HCT116 (cell line): ENCODE results near the gene AFF1. TPM values are rescaled to one million over a fixed set of nuclear protein-coding genes. Genes with fewer than 3 reads are reported as not detected.

Experiments used
- ATAC-seq: fragments of 200-7000 bp; cut with Tn5 transposase; 2 replicates; pipeline ENCODE4 v1.9.1; 2020; ENCODE audit warnings: mild to moderate bottlenecking, moderate library complexity
- BruUV-seq: library from RNA; stranded (reverse); fragments of 400-500 nt; replicated peaks from 2 replicates; lab custom pipeline; 2021; lab: Mats Ljungman, UMichigan
- CTCF ChIA-PET: fragments of 300-600 bp; sonication (Branson Sonifier 250); formaldehyde crosslinking; loops from one replicate; lab custom pipeline; 2021; ENCODE audit warnings: antibody characterized with exemption; lab: Charles Lee
- POLR2A ChIA-PET: fragments of 300-600, 350-600 bp; sonication (Branson Sonifier 250); formaldehyde crosslinking; loops from one replicate; lab custom pipeline; 2021; ENCODE audit warnings: antibody characterized with exemption; lab: Charles Lee
- RAD21 ChIA-PET, 2 experiments: fragments of 300-600 bp; sonication (Branson Sonifier 250); formaldehyde crosslinking; loops; one replicate each; lab custom pipeline; 2023; ENCODE audit warnings: low total read pairs in 2 of 2; ENCODE audit not compliant: uncharacterized antibody in 2 of 2, unreplicated experiment in 2 of 2, low non-redundant PET in 1 of 2; lab: Charles Lee
- DNase-seq: peaks from one replicate; pipeline ENCODE4 v3.0.0-alpha.2; 2010; ENCODE audit warnings: low read depth, low spot score
- H2AFZ ChIP-seq: fragments of 200-600 bp; shearing (Covaris generic), sonication (generic); 2 replicates; pipeline ENCODE4 v1.6.1; 2017; ENCODE audit warnings: low read depth, mixed run types, mixed read lengths, antibody characterized with exemption, low read length; ENCODE audit not compliant: poor library complexity, severe bottlenecking
- H3K27ac ChIP-seq: 2 replicates; pipeline ENCODE4 v1.5.1; 2012; ENCODE audit warnings: low read depth, low read length
- H3K27me3 ChIP-seq: fragments of 200-600 bp; sonication (generic); 2 replicates; pipeline ENCODE4 v1.6.1; 2016; ENCODE audit warnings: mixed run types, low read length, mixed read lengths; ENCODE audit not compliant: insufficient read depth
- H3K36me3 ChIP-seq, 2 experiments: fragments of 200-500 bp in 1 of 2; fragments of 200-600 bp in 1 of 2; sonication (Bioruptor generic) in 1 of 2; sonication (generic) in 1 of 2; 2 replicates each; pipeline versions ENCODE4 v1.5.1 to v1.6.1; 2014 to 2016; ENCODE audit warnings: low read length in 2 of 2, inconsistent platforms in 1 of 2, mixed read lengths in 1 of 2, mixed run types in 1 of 2; ENCODE audit not compliant: insufficient read depth in 2 of 2, control insufficient read depth in 1 of 2
- H3K4me1 ChIP-seq, 2 experiments: fragments of 200-600 bp in 1 of 2; sonication (generic) in 1 of 2; 2 replicates each; pipeline versions ENCODE4 v1.5.1 to v1.6.1; 2012 to 2017; ENCODE audit warnings: low read length in 2 of 2, inconsistent platforms in 1 of 2, mild to moderate bottlenecking in 1 of 2, mixed read lengths in 1 of 2, mixed run types in 1 of 2, moderate library complexity in 1 of 2; ENCODE audit not compliant: insufficient read depth in 2 of 2, control insufficient read depth in 1 of 2
- H3K4me2 ChIP-seq: fragments of 200-600 bp; sonication (generic); 2 replicates; pipeline ENCODE4 v1.6.1; 2017; ENCODE audit warnings: mixed run types, low read length, mixed read lengths
- H3K4me3 ChIP-seq, 2 experiments: fragments of 200-600 bp in 1 of 2; sonication (generic) in 1 of 2; replicated peaks in 1 of 2; 2 replicates each; pipeline ENCODE4 v1.5.1; 2011 to 2016; ENCODE audit warnings: low read length in 2 of 2, control low read depth in 1 of 2, low read depth in 1 of 2, mild to moderate bottlenecking in 1 of 2, mixed read lengths in 1 of 2, mixed run types in 1 of 2
- H3K79me2 ChIP-seq: fragments of 200-600 bp; sonication (generic); 2 replicates; pipeline ENCODE4 v1.6.1; 2017; ENCODE audit warnings: mild to moderate bottlenecking, mixed run types, low read length, moderate library complexity, mixed read lengths; ENCODE audit not compliant: insufficient read depth
- H3K9ac ChIP-seq: fragments of 200-600 bp; sonication (generic); 2 replicates; pipeline ENCODE4 v1.6.1; 2016; ENCODE audit warnings: low read length, mixed read lengths
- H3K9me2 ChIP-seq: fragments of 200-600 bp; sonication (generic), shearing (Covaris generic); 2 replicates; pipeline ENCODE4 v1.6.1; 2017; ENCODE audit warnings: mixed run types, mild to moderate bottlenecking, moderate library complexity; ENCODE audit not compliant: insufficient read depth
- H3K9me3 ChIP-seq, 2 experiments: fragments of 200-500 bp in 1 of 2; fragments of 200-600 bp in 1 of 2; sonication (Bioruptor generic) in 1 of 2; sonication (generic) in 1 of 2; 2 replicates each; pipeline ENCODE4 v1.6.1; 2014 to 2017; ENCODE audit warnings: low read length in 2 of 2, mixed read lengths in 2 of 2, inconsistent platforms in 1 of 2, low read depth in 1 of 2, mild to moderate bottlenecking in 1 of 2, mixed run types in 1 of 2, moderate library complexity in 1 of 2; ENCODE audit not compliant: control insufficient read depth in 1 of 2, insufficient read depth in 1 of 2
- H4K20me1 ChIP-seq: fragments of 200-600 bp; sonication (generic), shearing (Covaris generic); 2 replicates; pipeline ENCODE4 v1.6.1; 2017; ENCODE audit warnings: mixed run types, mild to moderate bottlenecking, moderate library complexity; ENCODE audit not compliant: insufficient read depth
- CBX3 ChIP-seq: IDR thresholded peaks from 2 replicates; pipeline ENCODE4 v1.6.1; 2012; ENCODE audit warnings: low read depth
- CEBPB ChIP-seq: IDR thresholded peaks from 2 replicates; pipeline ENCODE4 v1.6.1; 2012; ENCODE audit warnings: low read depth
- ELF1 ChIP-seq: IDR thresholded peaks from 2 replicates; pipeline ENCODE4 v1.6.1; 2012; ENCODE audit warnings: low read depth, borderline replicate concordance
- EZH2phosphoT487 ChIP-seq: fragments of 200-600 bp; IDR thresholded peaks from 2 replicates; pipeline ENCODE4 v1.6.1; 2018; ENCODE audit warnings: antibody characterized with exemption, borderline replicate concordance
- JUND ChIP-seq: IDR thresholded peaks from 2 replicates; pipeline ENCODE4 v1.6.1; 2012
- POLR2A ChIP-seq: IDR thresholded peaks from 2 replicates; pipeline ENCODE4 v1.7.0; 2011; ENCODE audit warnings: borderline replicate concordance; ENCODE audit not compliant: insufficient read depth, insufficient read length; ENCODE audit errors: extremely low read depth
- POLR2AphosphoS5 ChIP-seq: IDR thresholded peaks from 2 replicates; pipeline ENCODE4 v1.6.1; 2011; ENCODE audit warnings: mild to moderate bottlenecking, low read depth, low read length, moderate library complexity
- RAD21 ChIP-seq: IDR thresholded peaks from 2 replicates; pipeline ENCODE4 v1.6.1; 2012; ENCODE audit warnings: low read depth, mild to moderate bottlenecking
- YY1 ChIP-seq: IDR thresholded peaks from 2 replicates; pipeline ENCODE4 v1.6.1; 2011; ENCODE audit warnings: low read length, low read depth, moderate library complexity, mild to moderate bottlenecking; ENCODE audit not compliant: insufficient replicate concordance; ENCODE audit errors: extremely low read depth
- ZFX ChIP-seq: fragments of 450-650 bp; IDR thresholded peaks from 2 replicates; pipeline ENCODE4 v1.6.1; 2017
- ZNF274 ChIP-seq: fragments of 200-500 bp; sonication (Bioruptor generic); IDR thresholded peaks from 2 replicates; pipeline ENCODE4 v1.6.1; 2014; ENCODE audit warnings: mild to moderate bottlenecking, low read depth, low read length, inconsistent platforms
- intact Hi-C: fragments of 100-400 bp; cut with micrococcal nuclease; formaldehyde crosslinking; loops from 2 replicates; pipeline ENCODE4 v1.10.0; 2022
- total RNA-seq: library from RNA; stranded (reverse); gene quantifications from one replicate; pipeline ENCODE4 v1.2.1, GENCODE V29; 2021; ENCODE audit not compliant: unreplicated experiment
- TF ChIP-seq, protein P1 (sequence below): IDR thresholded peaks from 2 replicates; pipeline ENCODE4 v1.6.1; 2012
- TF ChIP-seq, protein P2 (sequence below): IDR thresholded peaks from 2 replicates; pipeline ENCODE4 v1.6.1; 2011; ENCODE audit warnings: mild to moderate bottlenecking, low read length, moderate library complexity; ENCODE audit not compliant: insufficient replicate concordance; ENCODE audit errors: extremely low read depth

The AFF1 gene
- total RNA-seq, 1 experiment from 2014 or later, result 43.1 TPM

DNA sequence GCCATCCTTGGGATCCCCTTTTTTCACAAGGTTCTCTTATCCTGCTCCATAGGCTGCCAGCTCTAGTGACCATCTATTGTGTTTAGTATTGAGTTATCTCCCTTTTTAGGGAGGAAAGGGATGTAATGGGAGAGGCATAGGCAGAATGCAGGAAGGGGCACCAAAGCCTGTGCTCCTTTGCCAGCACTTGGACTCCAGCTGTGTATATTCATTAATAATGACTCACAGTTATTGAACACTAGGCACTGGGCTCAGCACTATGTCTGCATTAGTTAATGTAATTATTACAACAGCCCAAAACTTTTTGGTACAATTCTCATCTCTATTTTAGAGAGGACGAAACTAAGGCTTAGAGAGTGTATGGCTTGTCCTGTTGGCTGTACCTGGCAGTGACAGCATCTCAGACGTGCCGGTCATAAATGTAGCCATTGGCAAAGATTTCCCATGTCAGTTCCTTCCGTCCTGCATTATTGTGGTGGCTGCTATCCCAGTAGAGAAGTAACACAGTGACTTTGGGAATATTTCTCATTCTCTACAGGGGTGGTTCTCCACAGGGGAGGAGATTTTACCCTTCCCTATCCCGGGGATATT, 90.3 kb downstream of the AFF1 start:
- intact Hi-C loops, result no loop called here
- ATAC-seq, result no peak
- Histone ChIP-seq H3K27me3 (no peaks in the 10 kb centered on the region), H3K9me3 (no peaks in the 10 kb centered on the region), H3K4me1 (no peaks in the 10 kb centered on the region), H3K4me3 (no peak overlapping the region), H4K20me1 (no peaks in the 10 kb centered on the region)
- BruUV-seq, result no TSS peak
- RAD21 ChIA-PET, result no interaction called here
- TF ChIP-seq ZNF274, result no peak
- no peak for TF ChIP-seq ZFX
- TF ChIP-seq CEBPB, result no peak
- TF ChIP-seq POLR2A, result no peak
- no peak for TF ChIP-seq RAD21
- TF ChIP-seq, protein P1, sequence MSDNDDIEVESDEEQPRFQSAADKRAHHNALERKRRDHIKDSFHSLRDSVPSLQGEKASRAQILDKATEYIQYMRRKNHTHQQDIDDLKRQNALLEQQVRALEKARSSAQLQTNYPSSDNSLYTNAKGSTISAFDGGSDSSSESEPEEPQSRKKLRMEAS, result no peak
- TF ChIP-seq ELF1, result no peak
- TF ChIP-seq, protein P2, sequence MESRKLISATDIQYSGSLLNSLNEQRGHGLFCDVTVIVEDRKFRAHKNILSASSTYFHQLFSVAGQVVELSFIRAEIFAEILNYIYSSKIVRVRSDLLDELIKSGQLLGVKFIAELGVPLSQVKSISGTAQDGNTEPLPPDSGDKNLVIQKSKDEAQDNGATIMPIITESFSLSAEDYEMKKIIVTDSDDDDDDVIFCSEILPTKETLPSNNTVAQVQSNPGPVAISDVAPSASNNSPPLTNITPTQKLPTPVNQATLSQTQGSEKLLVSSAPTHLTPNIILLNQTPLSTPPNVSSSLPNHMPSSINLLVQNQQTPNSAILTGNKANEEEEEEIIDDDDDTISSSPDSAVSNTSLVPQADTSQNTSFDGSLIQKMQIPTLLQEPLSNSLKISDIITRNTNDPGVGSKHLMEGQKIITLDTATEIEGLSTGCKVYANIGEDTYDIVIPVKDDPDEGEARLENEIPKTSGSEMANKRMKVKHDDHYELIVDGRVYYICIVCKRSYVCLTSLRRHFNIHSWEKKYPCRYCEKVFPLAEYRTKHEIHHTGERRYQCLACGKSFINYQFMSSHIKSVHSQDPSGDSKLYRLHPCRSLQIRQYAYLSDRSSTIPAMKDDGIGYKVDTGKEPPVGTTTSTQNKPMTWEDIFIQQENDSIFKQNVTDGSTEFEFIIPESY, result no peak
- TF ChIP-seq POLR2AphosphoS5, result no peak
- no peak for TF ChIP-seq CBX3
- TF ChIP-seq JUND, result no peak
- TF ChIP-seq YY1, result no peak
- TF ChIP-seq EZH2phosphoT487, result no peak
- TF ChIP-seq, all 23 proteins: peak for 0
- H2AFZ ChIP-seq, result no peak overlapping the region
- DNase-seq, result no peak
- no peak overlapping the region for H3K9ac ChIP-seq
- ChIA-PET CTCF (interaction anchor here (1.6 kb wide), 1 partner anchor 102 kb away, joined by 3 read pairs; no protein-coding TSS in a partner anchor), POLR2A (no interaction called here)
- H3K36me3 ChIP-seq, result no peaks in the 10 kb centered on the region
- H3K9me2 ChIP-seq, result no peaks in the 10 kb centered on the region
- peaks cover 58% of the 10 kb centered on the region for H3K79me2 ChIP-seq
- no peak overlapping the region for H3K4me2 ChIP-seq
- no peak overlapping the region for H3K27ac ChIP-seq
